GM10266 (cell line): ENCODE measurements around the gene MTFP1.
"Not testable (repeated sequence)": the region's sequence is repeated elsewhere in the genome, so short reads cannot be mapped to it uniquely, and the experiment has no call there.

ENCODE experiments used
- DNase-seq: peaks from one replicate; pipeline ENCODE4 v3.0.0; 2012; ENCODE audit errors: extremely low spot score
- CTCF ChIP-seq: IDR thresholded peaks from 2 replicates; pipeline ENCODE4 v1.5.1; 2012; ENCODE audit warnings: mild to moderate bottlenecking, low read depth; ENCODE audit not compliant: control insufficient read depth, insufficient read depth; ENCODE audit errors: missing control alignments

The MTFP1 gene

GRCh38 chr22:30445438-30446145 is 20.0 kb downstream of the MTFP1 start:
- no peak for TF ChIP-seq CTCF
- no peak for DNase-seq

GRCh38 chr22:30447656-30448055 is 22.1 kb downstream of the MTFP1 start:
- DNase-seq, result no peak
- TF ChIP-seq CTCF, result no peak

- DNase-seq, result not testable (repeated sequence)
Measured at GRCh38 chr22:30451488-30451887, 25.9 kb downstream of the MTFP1 start.

- no peak for TF ChIP-seq CTCF
- no peak for DNase-seq
Measured at GRCh38 chr22:30452861-30453260, 27.3 kb downstream of the MTFP1 start.

GRCh38 chr22:30453731-30454510 is 28.4 kb downstream of the MTFP1 start:
- no peak for DNase-seq

GRCh38 chr22:30455075-30455840 is 29.7 kb downstream of the MTFP1 start:
- DNase-seq, result no peak
- TF ChIP-seq CTCF, result no peak

More at GRCh38 chr22:30453731-30454510, 28.4 kb downstream of the MTFP1 start:
- no peak for TF ChIP-seq CTCF

- TF ChIP-seq CTCF, result no peak
- DNase-seq, result no peak
Measured at GRCh38 chr22:30457981-30458380, 32.4 kb downstream of the MTFP1 start.
